Upper lobe of left lung (tissue), 6 donors: ENCODE results near the gene ATP10A. TPM values are rescaled to one million over a fixed set of nuclear protein-coding genes. Genes with fewer than 3 reads are reported as not detected.

Experiments used
- ATAC-seq, 2 donors: fragments of 200-7000 bp; cut with Tn5 transposase; one replicate each; pipeline ENCODE4 v1.9.1; 2022; ENCODE audit warnings: mild to moderate bottlenecking in 2 of 2, moderate library complexity in 2 of 2; ENCODE audit not compliant: low FRiP score in 2 of 2
- DNase-seq, 2 donors: peaks; one replicate each; pipeline ENCODE4 v3.0.0-alpha.2; 2019 to 2020
- H3K27ac ChIP-seq, 4 donors: fragments of 200-600 bp; sonication (generic); one replicate each; pipeline ENCODE4 v1.5.1; 2016 to 2019
- H3K27me3 ChIP-seq, 4 donors: fragments of 200-600 bp; sonication (generic); one replicate each; pipeline ENCODE4 v1.5.1; 2017 to 2019
- H3K36me3 ChIP-seq, 4 donors: fragments of 200-600 bp; sonication (generic); one replicate each; pipeline ENCODE4 v1.5.1; 2016 to 2019
- H3K4me1 ChIP-seq, 4 donors: fragments of 200-600 bp; sonication (generic); one replicate each; pipeline ENCODE4 v1.5.1; 2018 to 2019
- H3K4me3 ChIP-seq, 4 donors: fragments of 200-600 bp; sonication (generic); one replicate each; pipeline ENCODE4 v1.5.1; 2017 to 2019; ENCODE audit warnings: mild to moderate bottlenecking in 2 of 4, moderate library complexity in 1 of 4
- H3K9me3 ChIP-seq, 4 donors: fragments of 200-600 bp; sonication (generic); one replicate each; pipeline ENCODE4 v1.5.1; 2018 to 2019
- EP300 ChIP-seq, 4 donors: sonication (generic); formaldehyde crosslinking; IDR thresholded peaks; one replicate each; pipeline ENCODE4 v1.5.1; 2017; ENCODE audit warnings: antibody characterized with exemption in 4 of 4, control low read depth in 2 of 4
- POLR2A ChIP-seq, 4 donors: fragments of 450-650 bp; IDR thresholded peaks; one replicate each; pipeline ENCODE4 v1.5.1; 2016 to 2017; ENCODE audit warnings: antibody characterized with exemption in 4 of 4, mild to moderate bottlenecking in 2 of 4
- POLR2AphosphoS5 ChIP-seq, 2 donors: sonication (generic); formaldehyde crosslinking; IDR thresholded peaks; one replicate each; pipeline ENCODE4 v1.5.1; 2017; ENCODE audit warnings: antibody characterized with exemption in 2 of 2
- WGBS, 2 donors: methylation state at CpG; one replicate each; pipeline ENCODE4 v1.1.5; 2017 to 2018; 5-methylcytosine and 5-hydroxymethylcytosine counted together
- total RNA-seq, 6 donors: library from RNA; depleted of rRNA in 4 of 6; stranded (reverse); fragments of >200 nt in 4 of 6; gene quantifications; one replicate each; pipeline versions ENCODE4 v1.1.0 to v1.2.1, GENCODE V29; 2016 to 2021
- TF ChIP-seq, protein P1 (sequence below), 6 experiments: fragments of 450-650 bp in 4 of 6; fragments of 200-600 bp in 2 of 6; sonication (generic) in 2 of 6; IDR thresholded peaks; one replicate each; pipeline ENCODE4 v1.5.1; 2016 to 2019; ENCODE audit warnings: antibody characterized with exemption in 6 of 6
- donor health status: DM: no; HTN: no; CAD: no; lungs with moderate emphysema.
- donor health status: DM: no; HTN: yes; CAD: no; lungs with severe emphysema.

ATP10A gene
- total RNA-seq, 6 donors from 2014 or later: 17.8 to 62.4 (median 32.3) TPM

DNA sequence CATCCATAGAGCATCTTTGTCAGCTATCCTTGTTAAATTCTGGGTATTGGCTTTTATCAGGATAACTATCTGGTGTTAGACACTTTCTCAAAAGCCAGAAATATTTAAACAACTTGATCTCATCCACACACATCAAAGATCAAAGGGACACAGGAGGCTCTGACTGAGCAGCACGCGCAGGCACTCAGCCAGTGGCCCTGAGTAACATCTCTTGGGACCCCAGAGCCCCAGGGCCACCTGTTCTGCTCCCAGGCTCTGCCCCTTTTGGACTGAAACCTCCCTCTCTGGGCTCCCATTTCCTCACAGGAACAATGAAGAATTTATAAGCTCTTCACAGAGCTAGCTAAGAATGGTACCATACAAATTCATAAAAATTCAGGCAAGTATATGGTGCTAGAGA, 16.1 kb downstream of the ATP10A start:
- TF ChIP-seq EP300 (IDR thresholded peaks at IDR 0.05) (no peak), POLR2A (IDR thresholded peaks at IDR 0.05) (no peak), POLR2AphosphoS5 (IDR thresholded peaks at IDR 0.05) (no peak)
- TF ChIP-seq, protein P1, sequence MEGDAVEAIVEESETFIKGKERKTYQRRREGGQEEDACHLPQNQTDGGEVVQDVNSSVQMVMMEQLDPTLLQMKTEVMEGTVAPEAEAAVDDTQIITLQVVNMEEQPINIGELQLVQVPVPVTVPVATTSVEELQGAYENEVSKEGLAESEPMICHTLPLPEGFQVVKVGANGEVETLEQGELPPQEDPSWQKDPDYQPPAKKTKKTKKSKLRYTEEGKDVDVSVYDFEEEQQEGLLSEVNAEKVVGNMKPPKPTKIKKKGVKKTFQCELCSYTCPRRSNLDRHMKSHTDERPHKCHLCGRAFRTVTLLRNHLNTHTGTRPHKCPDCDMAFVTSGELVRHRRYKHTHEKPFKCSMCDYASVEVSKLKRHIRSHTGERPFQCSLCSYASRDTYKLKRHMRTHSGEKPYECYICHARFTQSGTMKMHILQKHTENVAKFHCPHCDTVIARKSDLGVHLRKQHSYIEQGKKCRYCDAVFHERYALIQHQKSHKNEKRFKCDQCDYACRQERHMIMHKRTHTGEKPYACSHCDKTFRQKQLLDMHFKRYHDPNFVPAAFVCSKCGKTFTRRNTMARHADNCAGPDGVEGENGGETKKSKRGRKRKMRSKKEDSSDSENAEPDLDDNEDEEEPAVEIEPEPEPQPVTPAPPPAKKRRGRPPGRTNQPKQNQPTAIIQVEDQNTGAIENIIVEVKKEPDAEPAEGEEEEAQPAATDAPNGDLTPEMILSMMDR (IDR thresholded peaks at IDR 0.05): no peak
- Histone ChIP-seq H3K27ac (no peak overlapping the region), H3K36me3 (no peaks in the 10 kb centered on the region), H3K27me3 (no peaks in the 10 kb centered on the region), H3K4me3 (no peak overlapping the region), H3K9me3 (no peaks in the 10 kb centered on the region), H3K4me1 (peaks cover 0 to 26% (median 21%) of the 10 kb centered on the region in 4 donors)
- ATAC-seq (no peak), DNase-seq (no peak)
- WGBS, 2 donors: 54 to 94% methylated on average over 2 of the region's 2 CpGs

DNA sequence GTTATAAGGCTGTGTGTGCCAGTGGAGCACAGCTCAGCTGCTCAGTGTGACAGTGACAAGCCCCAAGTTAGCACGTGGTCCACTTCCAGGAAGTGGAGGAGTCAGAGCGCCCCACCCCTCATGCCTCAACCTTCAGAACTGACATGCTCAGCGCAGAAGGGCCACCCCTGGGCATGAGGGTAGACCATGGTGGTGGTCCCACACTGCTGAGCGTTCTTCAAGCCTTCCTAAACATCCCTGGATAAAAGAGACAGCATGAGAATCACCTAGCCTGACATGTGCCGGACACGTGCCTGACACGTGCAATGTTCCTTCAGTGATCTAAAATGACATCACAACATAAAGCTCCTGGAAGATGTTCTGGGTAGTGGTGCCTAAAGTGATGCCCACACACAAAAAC, 16.8 kb downstream of the ATP10A start:
- no peak for ATAC-seq
- DNase-seq: no peak
- Histone ChIP-seq H3K9me3 (no peaks in the 10 kb centered on the region), H3K27ac (no peak overlapping the region), H3K4me3 (no peak overlapping the region), H3K36me3 (no peaks in the 10 kb centered on the region), H3K27me3 (no peaks in the 10 kb centered on the region), H3K4me1 (peaks cover 0 to 26% (median 21%) of the 10 kb centered on the region in 4 donors)
- 39 to 61% methylated on average over 3 to 7 of the region's 7 CpGs for WGBS, 2 donors
- TF ChIP-seq POLR2A (IDR thresholded peaks at IDR 0.05) (no peak), POLR2AphosphoS5 (IDR thresholded peaks at IDR 0.05) (no peak), EP300 (IDR thresholded peaks at IDR 0.05) (no peak)
- TF ChIP-seq, protein P1 (IDR thresholded peaks at IDR 0.05): no peak

- peaks cover 0 to 18% (median 15%) of the 10 kb centered on the region in 4 donors for H3K4me1 ChIP-seq
- 72 to 78% methylated on average over 10 to 14 of the region's 14 CpGs for WGBS, 2 donors
- no peaks in the 10 kb centered on the region for H3K9me3 ChIP-seq
- no peak overlapping the region for H3K4me3 ChIP-seq
- no peak for ATAC-seq
- no peaks in the 10 kb centered on the region for H3K27me3 ChIP-seq
- H3K27ac ChIP-seq: no peak overlapping the region
- no peak for TF ChIP-seq POLR2A (IDR thresholded peaks at IDR 0.05)
- no peak for TF ChIP-seq EP300 (IDR thresholded peaks at IDR 0.05)
- TF ChIP-seq, protein P1 (IDR thresholded peaks at IDR 0.05): no peak
- TF ChIP-seq POLR2AphosphoS5 (IDR thresholded peaks at IDR 0.05): no peak
- no peaks in the 10 kb centered on the region for H3K36me3 ChIP-seq
- DNase-seq: no peak
Observed at GRCh38 chr15:25844981-25845680, 18.0 kb downstream of the ATP10A start.

- WGBS, 2 donors: 82 to 86% methylated on average over 3 to 6 of the region's 6 CpGs
- no peak overlapping the region for H3K4me3 ChIP-seq
Observed at GRCh38 chr15:25844542-25844941, 18.6 kb downstream of the ATP10A start.

More at GRCh38 chr15:25844542-25844941, 18.6 kb downstream of the ATP10A start:
- TF ChIP-seq, protein P1 (IDR thresholded peaks at IDR 0.05): no peak
- ATAC-seq: no peak
- Histone ChIP-seq H3K4me1 (peaks cover 0 to 12% (median 9%) of the 10 kb centered on the region in 4 donors), H3K27me3 (no peaks in the 10 kb centered on the region), H3K9me3 (no peaks in the 10 kb centered on the region), H3K36me3 (no peaks in the 10 kb centered on the region), H3K27ac (no peak overlapping the region)
- DNase-seq: no peak
